Measurements from ENCODE around the gene GRIK3. TPM values are rescaled to one million over a fixed set of nuclear protein-coding genes. Genes with fewer than 3 reads are reported as not detected.
A peak's percentile ranks its signal among the peaks of the same experiment; 100 is the strongest.

GRIK3 gene
- total and polyA plus RNA-seq, 2 of the 8 experiments (the other 6 are each of a cell fraction or from before 2014, with no cell fraction given): 2.1 to 3.4 TPM

DNA sequence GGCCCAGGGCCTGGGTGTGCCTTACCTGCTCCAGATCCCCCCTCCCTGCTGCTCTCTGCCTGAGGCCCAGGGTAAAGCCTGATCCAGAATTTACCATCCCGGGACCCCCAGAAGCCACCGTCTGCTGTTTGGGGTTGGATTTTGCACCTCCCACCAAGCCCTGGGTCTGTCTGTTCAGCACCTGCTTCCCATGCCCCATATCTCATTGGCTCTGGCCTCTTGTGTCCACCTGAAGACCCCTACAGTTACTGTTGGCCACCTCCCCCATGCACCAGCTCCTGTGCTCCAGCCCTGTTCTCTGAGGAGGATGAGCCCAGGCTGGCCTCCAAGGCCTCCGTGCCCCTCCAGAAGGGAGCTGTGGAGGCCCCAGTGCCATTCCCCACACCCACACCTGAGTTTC lies 113.9 kb downstream of the GRIK3 start:
- Histone ChIP-seq H4K91ac (replicated peaks; ENCODE audit: insufficient read length, low read length) (no peak overlapping the region), H4K5ac (ENCODE audit: insufficient read length, low read depth, low read length) (no peak overlapping the region), H3K9me3 (ENCODE audit: insufficient read depth in 2 of 2, low read depth in 1 of 2, low read length in 1 of 2) (peaks cover 8 to 10% of the 10 kb centered on the region in 2 experiments; a peak in 3 of 4 replicates), H2BK120ac (replicated peaks; ENCODE audit: low read depth, low read length) (no peak overlapping the region), H3K4ac (replicated peaks; ENCODE audit: insufficient read length, low read depth, low read length) (no peak overlapping the region), H2AK5ac (ENCODE audit: low read depth, low read length) (no peak overlapping the region), H4K8ac (ENCODE audit: extremely low read depth, insufficient read depth, low read length) (no peak overlapping the region), H2BK5ac (ENCODE audit: low read depth, low read length) (no peak overlapping the region), H2BK20ac (ENCODE audit: low read length) (no peak overlapping the region), H3K4me3 (ENCODE audit: extremely low read depth in 1 of 4, insufficient read depth in 2 of 4, low read depth in 3 of 4, low read length in 4 of 4) (no peak overlapping the region), H3K23ac (ENCODE audit: insufficient read length) (no peak overlapping the region), H3K27me3 (replicated peaks in 1 of 4; ENCODE audit: control insufficient read depth in 3 of 4, extremely low read depth in 1 of 4, insufficient read depth in 3 of 4, low read length in 3 of 4) (no peaks in the 10 kb centered on the region), H3K4me2 (ENCODE audit: insufficient read depth in 1 of 2, low read depth in 2 of 2, low read length in 2 of 2) (no peak overlapping the region), H2BK15ac (ENCODE audit: low read length) (no peak overlapping the region), H3K36me3 (ENCODE audit: control insufficient read depth in 2 of 4, insufficient read depth in 4 of 4, low read length in 3 of 4) (no peaks in the 10 kb centered on the region), H3K27ac (ENCODE audit: low read depth, low read length) (no peak overlapping the region; the same call in 1 of the 2 replicates), H3K79me1 (ENCODE audit: low read depth, low read length) (no peaks in the 10 kb centered on the region), H3K14ac (ENCODE audit: insufficient read length) (no peak overlapping the region), H4K20me1 (replicated peaks in 1 of 2; ENCODE audit: control insufficient read depth in 1 of 2, insufficient read depth in 2 of 2, low read length in 2 of 2) (peaks cover 0 to 2% of the 10 kb centered on the region in 2 experiments), H2BK12ac (ENCODE audit: low read depth, low read length) (no peak overlapping the region), H3K18ac (ENCODE audit: extremely low read depth, low read length) (no peak overlapping the region), H3K79me2 (ENCODE audit: control insufficient read depth in 1 of 2, insufficient read depth in 2 of 2, low read length in 2 of 2) (no peaks in the 10 kb centered on the region; a peak in 1 of 4 replicates), H3K23me2 (ENCODE audit: low read depth, low read length) (no peaks in the 10 kb centered on the region), H3K4me1 (replicated peaks in 1 of 4; ENCODE audit: control insufficient read depth in 3 of 4, insufficient read depth in 4 of 4, low read length in 3 of 4) (peaks cover 0 to 12% (median 6%) of the 10 kb centered on the region in 4 experiments; a peak in 5 of 7 replicates), H3K56ac (replicated peaks; ENCODE audit: insufficient read length, low read depth, low read length) (no peak overlapping the region), H3K9ac (replicated peaks in 1 of 4; ENCODE audit: extremely low read depth in 1 of 4, low read depth in 3 of 4, low read length in 3 of 4) (no peak overlapping the region), H2AFZ (ENCODE audit: low read length) (no peak overlapping the region)
- CTCF ChIA-PET (ENCODE audit: partially characterized antibody): interaction anchor here (0.9 to 1.3 kb wide), 3 partner anchors 17 to 99 kb away, joined by 3 read pairs; no protein-coding TSS in a partner anchor
- POLR2A ChIA-PET (ENCODE audit: partially characterized antibody): no interaction called here
- no peak for FAIRE-seq
- peak in 1 of 2 experiments; percentile 23 for DNase-seq (ENCODE audit: low read depth in 1 of 2, low spot score in 2 of 2)
- TF ChIP-seq BRCA1 (IDR thresholded peaks at IDR 0.05; ENCODE audit: low read depth, low read length): no peak
- TF ChIP-seq YY1 (IDR thresholded peaks at IDR 0.05; ENCODE audit: low read depth, low read length): no peak
- TF ChIP-seq, protein P1, sequence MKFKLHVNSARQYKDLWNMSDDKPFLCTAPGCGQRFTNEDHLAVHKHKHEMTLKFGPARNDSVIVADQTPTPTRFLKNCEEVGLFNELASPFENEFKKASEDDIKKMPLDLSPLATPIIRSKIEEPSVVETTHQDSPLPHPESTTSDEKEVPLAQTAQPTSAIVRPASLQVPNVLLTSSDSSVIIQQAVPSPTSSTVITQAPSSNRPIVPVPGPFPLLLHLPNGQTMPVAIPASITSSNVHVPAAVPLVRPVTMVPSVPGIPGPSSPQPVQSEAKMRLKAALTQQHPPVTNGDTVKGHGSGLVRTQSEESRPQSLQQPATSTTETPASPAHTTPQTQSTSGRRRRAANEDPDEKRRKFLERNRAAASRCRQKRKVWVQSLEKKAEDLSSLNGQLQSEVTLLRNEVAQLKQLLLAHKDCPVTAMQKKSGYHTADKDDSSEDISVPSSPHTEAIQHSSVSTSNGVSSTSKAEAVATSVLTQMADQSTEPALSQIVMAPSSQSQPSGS (IDR thresholded peaks at IDR 0.05; ENCODE audit: low read length): no peak
- TF ChIP-seq SP4 (IDR thresholded peaks at IDR 0.05; ENCODE audit: low read length): no peak
- TF ChIP-seq RFX5 (IDR thresholded peaks at IDR 0.05; ENCODE audit: borderline replicate concordance, low read depth, low read length): no peak
- no peak for TF ChIP-seq CBX8 (IDR thresholded peaks at IDR 0.05; ENCODE audit: borderline replicate concordance, low read depth, low read length)
- TF ChIP-seq JUN (IDR thresholded peaks at IDR 0.05; ENCODE audit: low read depth, low read length): no peak
- no peak for TF ChIP-seq CBX5 (IDR thresholded peaks at IDR 0.05; ENCODE audit: low read depth, low read length)
- no peak for TF ChIP-seq GABPA (IDR thresholded peaks at IDR 0.05; ENCODE audit: borderline replicate concordance, insufficient read depth, low read length)
- TF ChIP-seq SUZ12 (IDR thresholded peaks at IDR 0.05; ENCODE audit: low read length): no peak
- no peak for TF ChIP-seq SIX5 (IDR thresholded peaks at IDR 0.05; ENCODE audit: low read depth, low read length)
- 88% methylated on average over 3 of the region's 3 CpGs; no CpG with 5 or more reads in 1 of the 2 experiments for WGBS, 2 experiments (ENCODE audit: extremely low coverage in 1 of 2, insufficient coverage in 1 of 2, insufficient read length in 1 of 2, insufficient replicate concordance in 2 of 2, low coverage in 1 of 2, low lambda C conversion rate in 2 of 2, missing lambda C conversion rate in 1 of 2)
